Neural cell (in vitro differentiated cells): ENCODE results near the gene SPRED1. TPM values are rescaled to one million over a fixed set of nuclear protein-coding genes. Genes with fewer than 3 reads are reported as not detected.

Experiments used
- H2AFZ ChIP-seq: fragments of 200-600, 300-800 bp; sonication (generic), shearing (Covaris generic); 2 replicates; pipeline ENCODE4 v1.6.0; 2014; ENCODE audit warnings: low read depth, mild to moderate bottlenecking, antibody characterized with exemption, low read length, moderate library complexity
- H3F3A ChIP-seq: fragments of 200-600 bp; shearing (Covaris generic); 2 replicates; pipeline ENCODE4 v1.6.1; 2016; ENCODE audit warnings: mild to moderate bottlenecking, moderate library complexity, mixed read lengths, antibody characterized with exemption, low read length; ENCODE audit not compliant: insufficient read depth, poor library complexity, severe bottlenecking
- H3K27ac ChIP-seq: fragments of 200-600, 300-800 bp; sonication (generic), shearing (Covaris generic); 2 replicates; pipeline ENCODE4 v1.5.1; 2014; ENCODE audit warnings: mild to moderate bottlenecking, low read length, moderate library complexity
- H3K27me3 ChIP-seq: fragments of 300-800, 200-600 bp; sonication (generic), shearing (Covaris generic); 2 replicates; pipeline ENCODE4 v1.6.0; 2014; ENCODE audit warnings: mild to moderate bottlenecking, low read depth, low read length, moderate library complexity; ENCODE audit not compliant: insufficient read depth
- H3K36me3 ChIP-seq: fragments of 300-800, 200-600 bp; sonication (generic), shearing (Covaris generic); 2 replicates; pipeline ENCODE4 v1.5.1; 2014; ENCODE audit warnings: mild to moderate bottlenecking, antibody characterized with exemption, low read length, moderate library complexity; ENCODE audit not compliant: insufficient read depth
- H3K4me2 ChIP-seq: fragments of 300-800, 200-600 bp; sonication (generic), shearing (Covaris generic); 2 replicates; pipeline ENCODE4 v1.6.0; 2014; ENCODE audit warnings: mild to moderate bottlenecking, low read length
- H3K4me3 ChIP-seq: fragments of 300-800, 200-600 bp; sonication (generic), shearing (Covaris generic); 2 replicates; pipeline ENCODE4 v1.5.1; 2014; ENCODE audit warnings: mild to moderate bottlenecking, low read length, moderate library complexity
- H3K79me2 ChIP-seq: fragments of 200-600 bp; shearing (Covaris generic); replicated peaks from 2 replicates; pipeline ENCODE4 v1.6.0; 2014; ENCODE audit warnings: mild to moderate bottlenecking, low read length, moderate library complexity; ENCODE audit not compliant: insufficient read depth
- H3K9ac ChIP-seq: fragments of 300-800, 200-600 bp; sonication (generic), shearing (Covaris generic); 2 replicates; pipeline ENCODE4 v1.6.1; 2016; ENCODE audit warnings: mild to moderate bottlenecking, low read length, mixed read lengths
- H3K9me2 ChIP-seq: fragments of 200-600 bp; shearing (Covaris generic); 2 replicates; pipeline ENCODE4 v1.6.1; 2016; ENCODE audit warnings: mild to moderate bottlenecking, low read length, mixed read lengths; ENCODE audit not compliant: insufficient read depth
- H3K9me3 ChIP-seq: fragments of 200-600, 300-800 bp; sonication (generic), shearing (Covaris generic); 2 replicates; pipeline ENCODE4 v1.6.1; 2016; ENCODE audit warnings: mild to moderate bottlenecking, mixed run types, low read length, moderate library complexity, mixed read lengths
- H4K20me1 ChIP-seq: fragments of 200-600 bp; shearing (Covaris generic); 2 replicates; pipeline ENCODE4 v1.6.1; 2016; ENCODE audit warnings: mild to moderate bottlenecking, mixed run types; ENCODE audit not compliant: insufficient read depth
- EP300 ChIP-seq: fragments of 450-650 bp; conservative IDR thresholded peaks from 2 replicates; pipeline ENCODE4 v1.6.1; 2014; ENCODE audit warnings: antibody characterized with exemption, mild to moderate bottlenecking, moderate library complexity; ENCODE audit not compliant: poor library complexity, severe bottlenecking
- EZH2 ChIP-seq: fragments of 200-600, 300-800 bp; shearing (Covaris generic), sonication (generic); IDR thresholded peaks from 2 replicates; pipeline ENCODE4 v1.6.1; 2014; ENCODE audit warnings: antibody characterized with exemption, low read length, borderline replicate concordance, mild to moderate bottlenecking; ENCODE audit not compliant: insufficient read depth, poor library complexity, severe bottlenecking
- MXI1 ChIP-seq: fragments of 450-650 bp; conservative IDR thresholded peaks from 2 replicates; pipeline ENCODE4 v1.6.1; 2014; ENCODE audit warnings: antibody characterized with exemption, mild to moderate bottlenecking; ENCODE audit not compliant: poor library complexity, severe bottlenecking
- POLR2AphosphoS5 ChIP-seq: IDR thresholded peaks from 2 replicates; pipeline ENCODE4 v1.6.1; 2012
- RAD21 ChIP-seq: fragments of 450-650 bp; conservative IDR thresholded peaks from 2 replicates; pipeline ENCODE4 v1.6.1; 2014; ENCODE audit warnings: antibody characterized with exemption, mild to moderate bottlenecking, moderate library complexity
- TAF1 ChIP-seq: IDR thresholded peaks from 2 replicates; pipeline ENCODE4 v1.6.1; 2012; ENCODE audit warnings: low read depth
- polyA plus RNA-seq: library from polyadenylated mRNA; depleted of rRNA; stranded (reverse); fragments of >200 nt; gene quantifications from 2 replicates; pipeline ENCODE4 v1.2.3, GENCODE V29; 2014
- TF ChIP-seq, protein P1 (sequence below): IDR thresholded peaks from 2 replicates; pipeline ENCODE4 v1.6.1; 2012; ENCODE audit warnings: borderline replicate concordance
- TF ChIP-seq, protein P2 (sequence below): fragments of 450-650 bp; IDR thresholded peaks from 2 replicates; pipeline ENCODE4 v1.5.1; 2014; ENCODE audit warnings: antibody characterized with exemption, mild to moderate bottlenecking, moderate library complexity; ENCODE audit not compliant: poor library complexity, severe bottlenecking

The SPRED1 gene
- polyA plus RNA-seq, 1 donor from 2014 or later: 12.0 TPM

DNA sequence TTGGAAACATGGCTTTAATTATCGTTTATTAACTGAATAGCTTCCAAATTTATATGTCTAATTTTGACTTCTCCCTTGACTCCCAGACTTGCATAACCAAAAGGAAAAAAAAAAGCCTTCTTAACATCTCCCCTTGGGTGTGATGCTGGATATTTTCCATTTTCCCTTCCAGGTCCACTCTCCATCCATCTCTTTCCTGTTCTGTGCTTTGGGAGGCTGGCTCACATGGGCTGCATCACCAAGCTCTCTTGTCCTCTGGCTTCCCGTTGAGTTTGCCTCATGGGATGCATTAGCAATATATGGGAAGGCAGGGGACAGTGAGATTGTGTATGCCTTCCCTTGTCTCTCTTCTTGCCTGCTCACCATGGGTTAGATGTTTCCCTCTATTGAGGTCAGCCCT is 123.4 kb downstream of the SPRED1 start:
- no peak for TF ChIP-seq EZH2
- no peak for TF ChIP-seq TAF1
- TF ChIP-seq RAD21: no peak
- no peak for TF ChIP-seq POLR2AphosphoS5
- no peak for TF ChIP-seq EP300
- H4K20me1 ChIP-seq: no peaks in the 10 kb centered on the region

DNA sequence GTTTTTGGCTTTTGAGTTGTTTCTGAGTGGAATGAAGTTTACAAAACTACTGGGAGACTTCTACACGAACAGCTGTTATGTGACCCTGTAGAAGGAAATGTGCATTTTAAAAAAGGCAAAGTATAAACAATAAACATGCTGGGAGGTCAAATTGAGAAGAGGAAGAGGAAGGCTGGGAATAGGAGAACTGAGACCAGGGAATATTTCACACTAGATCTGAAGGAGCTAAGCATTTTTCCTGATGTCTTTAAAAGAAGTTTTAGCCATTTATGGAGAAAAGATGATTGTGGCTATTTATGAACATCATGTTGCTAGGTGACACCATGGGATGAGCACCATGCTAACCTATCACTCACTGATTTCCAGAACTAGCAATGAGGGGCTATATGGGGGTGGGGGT is 125.0 kb downstream of the SPRED1 start:
- H2AFZ ChIP-seq: no peak overlapping the region
- H3K4me3 ChIP-seq: peak overlapping the region; percentile 31

More for the DNA sequence above, 123.4 kb downstream of the SPRED1 start:
- H3K4me3 ChIP-seq: no peak overlapping the region
- H3K27me3 ChIP-seq: no peaks in the 10 kb centered on the region
- no peaks in the 10 kb centered on the region for H3K9me2 ChIP-seq
- H3K36me3 ChIP-seq: no peaks in the 10 kb centered on the region
- no peak overlapping the region for H3K27ac ChIP-seq
- no peak overlapping the region for H3K9ac ChIP-seq
- no peak overlapping the region for H2AFZ ChIP-seq
- H3K4me2 ChIP-seq: no peak overlapping the region
- H3K9me3 ChIP-seq: no peaks in the 10 kb centered on the region
- H3K79me2 ChIP-seq: no peaks in the 10 kb centered on the region
- no peaks in the 10 kb centered on the region for H3F3A ChIP-seq

More for the DNA sequence above, 125.0 kb downstream of the SPRED1 start:
- H3K9me3 ChIP-seq: no peaks in the 10 kb centered on the region
- H3K4me2 ChIP-seq: peak overlapping the region; percentile 18
- TF ChIP-seq, protein P1, sequence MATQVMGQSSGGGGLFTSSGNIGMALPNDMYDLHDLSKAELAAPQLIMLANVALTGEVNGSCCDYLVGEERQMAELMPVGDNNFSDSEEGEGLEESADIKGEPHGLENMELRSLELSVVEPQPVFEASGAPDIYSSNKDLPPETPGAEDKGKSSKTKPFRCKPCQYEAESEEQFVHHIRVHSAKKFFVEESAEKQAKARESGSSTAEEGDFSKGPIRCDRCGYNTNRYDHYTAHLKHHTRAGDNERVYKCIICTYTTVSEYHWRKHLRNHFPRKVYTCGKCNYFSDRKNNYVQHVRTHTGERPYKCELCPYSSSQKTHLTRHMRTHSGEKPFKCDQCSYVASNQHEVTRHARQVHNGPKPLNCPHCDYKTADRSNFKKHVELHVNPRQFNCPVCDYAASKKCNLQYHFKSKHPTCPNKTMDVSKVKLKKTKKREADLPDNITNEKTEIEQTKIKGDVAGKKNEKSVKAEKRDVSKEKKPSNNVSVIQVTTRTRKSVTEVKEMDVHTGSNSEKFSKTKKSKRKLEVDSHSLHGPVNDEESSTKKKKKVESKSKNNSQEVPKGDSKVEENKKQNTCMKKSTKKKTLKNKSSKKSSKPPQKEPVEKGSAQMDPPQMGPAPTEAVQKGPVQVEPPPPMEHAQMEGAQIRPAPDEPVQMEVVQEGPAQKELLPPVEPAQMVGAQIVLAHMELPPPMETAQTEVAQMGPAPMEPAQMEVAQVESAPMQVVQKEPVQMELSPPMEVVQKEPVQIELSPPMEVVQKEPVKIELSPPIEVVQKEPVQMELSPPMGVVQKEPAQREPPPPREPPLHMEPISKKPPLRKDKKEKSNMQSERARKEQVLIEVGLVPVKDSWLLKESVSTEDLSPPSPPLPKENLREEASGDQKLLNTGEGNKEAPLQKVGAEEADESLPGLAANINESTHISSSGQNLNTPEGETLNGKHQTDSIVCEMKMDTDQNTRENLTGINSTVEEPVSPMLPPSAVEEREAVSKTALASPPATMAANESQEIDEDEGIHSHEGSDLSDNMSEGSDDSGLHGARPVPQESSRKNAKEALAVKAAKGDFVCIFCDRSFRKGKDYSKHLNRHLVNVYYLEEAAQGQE: peak; percentile 11
- TF ChIP-seq, protein P2, sequence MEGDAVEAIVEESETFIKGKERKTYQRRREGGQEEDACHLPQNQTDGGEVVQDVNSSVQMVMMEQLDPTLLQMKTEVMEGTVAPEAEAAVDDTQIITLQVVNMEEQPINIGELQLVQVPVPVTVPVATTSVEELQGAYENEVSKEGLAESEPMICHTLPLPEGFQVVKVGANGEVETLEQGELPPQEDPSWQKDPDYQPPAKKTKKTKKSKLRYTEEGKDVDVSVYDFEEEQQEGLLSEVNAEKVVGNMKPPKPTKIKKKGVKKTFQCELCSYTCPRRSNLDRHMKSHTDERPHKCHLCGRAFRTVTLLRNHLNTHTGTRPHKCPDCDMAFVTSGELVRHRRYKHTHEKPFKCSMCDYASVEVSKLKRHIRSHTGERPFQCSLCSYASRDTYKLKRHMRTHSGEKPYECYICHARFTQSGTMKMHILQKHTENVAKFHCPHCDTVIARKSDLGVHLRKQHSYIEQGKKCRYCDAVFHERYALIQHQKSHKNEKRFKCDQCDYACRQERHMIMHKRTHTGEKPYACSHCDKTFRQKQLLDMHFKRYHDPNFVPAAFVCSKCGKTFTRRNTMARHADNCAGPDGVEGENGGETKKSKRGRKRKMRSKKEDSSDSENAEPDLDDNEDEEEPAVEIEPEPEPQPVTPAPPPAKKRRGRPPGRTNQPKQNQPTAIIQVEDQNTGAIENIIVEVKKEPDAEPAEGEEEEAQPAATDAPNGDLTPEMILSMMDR: no peak
- TF ChIP-seq MXI1 (no peak), POLR2AphosphoS5 (no peak), EP300 (peak; percentile 40)
- no peaks in the 10 kb centered on the region for H3K9me2 ChIP-seq
- no peak overlapping the region for H3K9ac ChIP-seq
- H3K79me2 ChIP-seq: no peaks in the 10 kb centered on the region
- H4K20me1 ChIP-seq: no peaks in the 10 kb centered on the region
- H3K36me3 ChIP-seq: no peaks in the 10 kb centered on the region
- no peaks in the 10 kb centered on the region for H3K27me3 ChIP-seq
- peak overlapping the region; percentile 51 for H3K27ac ChIP-seq
- H3F3A ChIP-seq: no peaks in the 10 kb centered on the region
